GM21529 (cell line): ENCODE results near the gene TLNRD1.
A peak's percentile ranks its signal among the peaks of the same experiment; 100 is the strongest.

Experiments
- ATAC-seq: cut with Tn5 transposase; IDR thresholded peaks from one replicate; pipeline ENCODE4 v1.9.1; 2021; ENCODE audit not compliant: unreplicated experiment

Gene TLNRD1

DNA sequence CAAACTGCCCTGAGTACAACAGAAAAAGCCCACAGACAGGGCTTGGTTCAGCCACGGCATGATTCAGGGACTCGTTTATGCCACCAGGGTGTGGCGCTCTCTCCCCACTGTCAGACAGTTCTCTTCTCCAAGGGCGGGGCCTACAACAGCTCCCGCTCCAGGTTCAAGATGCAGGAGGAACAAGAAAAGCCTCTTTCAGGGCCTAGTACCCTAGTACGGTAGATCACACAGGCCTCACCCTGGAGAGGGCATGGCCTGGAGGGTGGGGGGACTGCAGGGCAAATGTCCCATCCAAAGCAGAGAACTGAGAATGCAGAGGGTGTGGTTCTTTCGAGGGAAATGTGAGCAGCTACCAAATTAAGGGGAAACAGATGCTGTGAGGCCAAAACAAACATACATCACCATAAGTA is 23.1 kb upstream of the TLNRD1 start:
- ATAC-seq: no peak

- ATAC-seq: no peak
These were observed 21.9 kb upstream of the TLNRD1 start for GRCh38 chr15:80978685-80979329.

DNA sequence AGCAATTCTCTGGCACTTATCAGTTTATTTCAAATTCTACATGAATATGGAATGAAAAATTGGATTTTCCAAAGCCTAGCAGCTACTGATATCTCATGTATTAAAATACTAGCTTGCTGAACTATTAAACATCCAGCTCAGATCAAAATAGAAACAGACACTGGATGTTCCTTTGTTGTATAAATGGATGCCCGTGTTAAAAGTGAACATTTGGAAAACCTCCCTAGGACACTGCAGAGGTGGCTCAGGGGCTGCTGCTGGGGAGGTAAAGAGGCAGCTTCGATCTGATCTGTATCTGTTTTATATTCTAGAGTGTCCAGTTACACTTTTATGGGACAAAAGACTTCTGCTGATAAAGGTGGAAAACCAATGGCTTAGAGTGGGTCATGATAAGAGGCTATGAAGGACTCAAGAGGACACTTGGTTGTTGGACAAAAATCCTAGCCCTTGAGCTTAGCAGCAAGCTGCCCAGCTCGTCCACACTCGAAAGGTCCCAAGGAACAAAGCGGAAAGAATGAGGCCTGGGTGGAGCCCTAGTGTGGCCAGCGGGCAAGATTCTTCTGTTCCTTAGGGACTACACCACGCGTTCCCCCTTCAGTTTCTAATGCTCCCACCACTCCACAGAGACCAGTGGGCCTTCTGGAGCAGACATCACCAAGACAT is 21.1 kb upstream of the TLNRD1 start:
- no peak for ATAC-seq

GRCh38 chr15:80982205-80982604 is 18.5 kb upstream of the TLNRD1 start:
- ATAC-seq: no peak

GRCh38 chr15:80982839-80983238 is 17.9 kb upstream of the TLNRD1 start:
- ATAC-seq: no peak

- no peak for ATAC-seq
These were observed 15.9 kb upstream of the TLNRD1 start for GRCh38 chr15:80984856-80985255.

GRCh38 chr15:80985981-80986380 is 14.7 kb upstream of the TLNRD1 start:
- no peak for ATAC-seq

DNA sequence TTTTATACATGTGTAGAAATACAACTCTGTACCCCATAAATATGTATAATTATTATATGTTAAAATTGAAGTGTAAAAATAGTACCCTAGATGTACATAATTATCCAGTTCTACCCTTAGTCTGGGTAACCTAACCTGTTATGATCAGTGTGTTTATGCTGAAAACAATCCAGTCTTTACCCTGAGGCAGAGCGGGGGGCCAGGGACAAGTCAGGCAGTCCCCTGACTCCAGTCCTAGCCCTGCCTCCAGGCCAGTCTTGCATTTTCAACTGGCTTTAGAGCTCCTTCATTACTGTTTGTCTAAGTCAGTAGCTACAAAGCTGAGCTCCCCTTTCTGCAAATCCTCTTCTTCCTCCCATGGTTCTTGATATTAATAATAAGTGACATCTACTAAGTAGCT is 14.2 kb upstream of the TLNRD1 start:
- no peak for ATAC-seq

DNA sequence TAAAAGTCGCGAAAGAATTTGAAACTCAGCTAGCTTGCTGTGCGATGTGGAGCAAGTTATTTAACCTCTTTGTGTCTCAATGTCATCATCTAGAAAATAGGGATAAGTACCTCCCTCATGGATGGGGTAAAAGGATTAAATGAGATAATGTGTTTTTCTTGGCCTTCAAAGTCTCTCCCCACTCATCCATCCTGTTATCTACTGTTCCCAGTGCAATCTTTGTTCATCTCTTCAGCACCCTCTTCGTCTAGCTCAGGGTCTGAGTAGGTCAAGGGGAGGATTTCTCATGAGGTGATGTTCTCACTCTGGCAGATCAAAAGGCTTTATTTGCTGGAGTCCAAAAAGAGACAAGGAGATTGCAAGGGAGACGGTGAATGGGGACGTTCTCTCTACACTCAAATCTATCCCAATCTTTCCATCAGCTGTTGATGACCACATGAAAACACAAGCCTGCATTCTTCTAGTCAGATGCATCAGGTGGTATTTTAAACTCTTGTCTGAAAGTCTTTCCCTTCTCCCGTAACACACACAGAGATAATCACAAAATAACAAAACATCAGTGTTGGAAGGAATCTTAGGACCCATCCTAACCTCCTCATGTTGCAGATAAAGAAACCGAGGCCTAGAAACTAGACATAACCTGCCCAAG is 12.5 kb upstream of the TLNRD1 start:
- no peak for ATAC-seq

DNA sequence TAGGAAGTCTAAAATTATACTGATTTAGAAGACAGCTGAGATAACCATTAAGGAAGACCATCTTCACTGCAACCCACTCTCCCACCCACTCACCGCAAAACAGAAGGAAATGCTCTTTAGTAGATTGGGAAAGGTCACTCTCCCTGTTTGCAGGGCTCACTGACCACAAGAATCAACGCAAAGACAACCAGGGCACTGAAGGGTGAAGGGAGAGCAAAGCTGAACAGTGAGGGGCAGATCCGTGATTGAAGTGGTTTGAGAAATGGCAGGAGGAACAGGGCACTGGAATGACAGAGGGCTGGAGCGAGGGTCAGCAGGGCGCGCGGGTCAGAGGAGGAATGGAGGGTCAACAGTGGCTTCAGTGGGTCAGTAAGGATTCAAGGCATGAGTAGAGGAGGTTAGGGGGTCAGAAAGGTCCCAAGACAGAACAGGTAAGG is 11.6 kb upstream of the TLNRD1 start:
- peak; percentile 1 for ATAC-seq

DNA sequence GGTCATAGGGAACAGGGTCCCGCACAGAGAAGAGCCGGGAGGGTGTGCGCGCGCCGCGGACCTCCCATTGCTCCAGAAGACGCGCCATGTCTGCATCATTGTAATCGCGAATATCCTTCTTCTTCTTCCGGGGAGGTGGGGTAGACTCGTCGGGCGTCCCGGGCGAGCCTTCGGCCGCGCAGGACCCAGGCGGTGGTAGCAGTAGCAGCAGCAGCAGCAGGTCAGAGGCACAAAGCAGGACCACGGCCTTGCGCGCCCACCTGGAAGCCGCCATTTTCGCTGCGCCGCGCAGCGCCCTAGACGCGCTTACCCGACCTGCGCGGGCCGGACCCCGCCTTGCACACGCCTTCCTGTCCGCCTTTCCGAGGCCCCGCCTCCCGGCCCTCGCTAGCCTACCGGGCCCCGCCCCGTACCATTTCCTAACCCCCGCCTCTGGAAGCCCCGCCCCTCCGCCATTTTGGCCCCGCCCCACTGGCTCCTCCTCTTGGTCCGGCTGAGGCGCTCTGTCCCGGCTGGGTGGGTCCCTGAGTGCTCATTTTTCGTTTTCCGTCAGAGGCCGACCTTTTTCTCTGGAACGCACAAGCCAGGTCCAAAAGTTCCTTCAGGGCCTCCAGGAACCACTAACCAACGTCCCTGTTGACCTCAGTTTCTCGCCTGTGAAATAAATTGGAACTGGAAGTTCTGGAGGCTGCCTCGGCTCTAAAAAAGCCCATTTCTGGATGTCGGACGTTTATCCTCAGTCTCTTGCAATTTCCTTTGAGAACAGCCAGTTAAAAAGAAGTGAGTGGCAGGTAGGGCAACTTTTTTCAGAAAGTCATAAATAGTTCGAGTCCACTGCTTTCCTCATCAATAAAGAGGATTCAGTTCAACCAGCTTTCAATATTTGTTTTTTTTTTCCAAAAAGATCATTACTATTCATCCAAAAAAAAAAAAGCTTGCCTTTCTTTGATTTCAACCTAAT is 10.9 kb upstream of the TLNRD1 start, which contains the start of gene MESD:
Gene MESD (minus strand): TSS at position 302 of the 961 bp plus-strand sequence. CDS start 28 bp downstream, at position 274.
- ATAC-seq: peak; percentile 93

GRCh38 chr15:80990955-80991354 is 9.8 kb upstream of the TLNRD1 start:
- ATAC-seq: no peak

GRCh38 chr15:80991421-80991820 is 9.3 kb upstream of the TLNRD1 start:
- ATAC-seq: peak; percentile 21

GRCh38 chr15:80992006-80992405 is 8.7 kb upstream of the TLNRD1 start:
- ATAC-seq: no peak

DNA sequence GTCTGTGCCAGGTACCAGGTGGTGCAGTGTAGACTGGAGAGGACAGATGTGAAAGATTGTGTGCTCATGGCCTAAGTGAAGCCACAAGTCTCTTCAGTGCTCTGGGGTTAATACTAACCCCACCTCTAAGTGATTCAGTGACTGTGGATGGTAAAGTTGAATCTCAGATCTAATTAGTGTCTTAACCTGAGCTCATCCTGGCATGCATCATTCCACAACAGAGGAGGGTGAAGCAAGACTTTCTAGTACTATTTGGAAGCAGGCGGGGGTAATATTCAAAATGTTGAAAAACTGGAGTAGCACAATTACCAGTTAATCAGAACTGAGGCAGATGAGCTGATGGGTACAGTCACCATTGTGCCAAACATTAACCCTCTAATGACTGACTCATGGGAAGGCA is 8.3 kb upstream of the TLNRD1 start:
- no peak for ATAC-seq

- no peak for ATAC-seq
These were observed 4.5 kb upstream of the TLNRD1 start for GRCh38 chr15:80996247-80996646.

DNA sequence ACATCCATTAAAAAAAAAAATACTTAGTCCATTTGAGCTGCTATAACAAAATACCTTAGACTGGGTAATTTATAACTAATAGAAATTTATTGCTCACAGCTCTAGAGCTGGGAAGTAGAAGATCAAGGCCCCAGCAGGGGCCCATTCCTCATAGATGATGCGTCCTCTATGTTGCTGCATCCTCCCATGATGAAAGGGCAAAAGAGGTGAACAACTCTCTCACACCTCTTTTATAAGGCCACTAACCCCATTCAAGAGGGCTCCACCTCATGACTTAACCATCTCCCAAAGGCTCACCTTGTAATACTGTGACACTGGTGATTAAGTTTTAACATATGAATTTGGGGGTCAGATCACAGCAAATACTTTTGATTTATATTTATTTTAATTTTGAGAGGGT is 3.0 kb upstream of the TLNRD1 start:
- ATAC-seq: no peak

GRCh38 chr15:80998251-80998650 is 2.5 kb upstream of the TLNRD1 start:
- ATAC-seq: no peak

GRCh38 chr15:80999623-81000036 is 1.1 kb upstream of the TLNRD1 start:
- peak; percentile 28 for ATAC-seq

GRCh38 chr15:81000144-81000623 is 539 bp upstream of the TLNRD1 start:
- no peak for ATAC-seq
